ENCODE data around the gene DMD.

Gene DMD

DNA sequence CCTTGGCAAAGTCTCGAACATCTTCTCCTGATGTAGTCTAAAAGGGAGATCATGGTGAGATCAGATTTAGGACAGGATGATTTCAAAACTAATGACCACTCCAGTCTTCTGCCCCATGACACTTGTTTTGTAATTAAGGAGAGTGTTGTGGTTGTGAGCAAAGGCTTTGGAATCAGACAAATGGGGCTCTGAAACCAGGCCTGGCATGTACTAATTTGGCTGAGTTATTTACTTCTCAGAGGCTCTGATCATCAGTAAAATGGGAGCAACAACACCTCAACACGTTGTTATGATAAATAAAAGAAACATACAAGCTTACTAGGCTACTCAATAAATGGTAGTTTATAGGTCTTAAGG is 2032.6 kb downstream of the DMD start:
- no peak overlapping the region for H2AFZ ChIP-seq (ENCODE audit: low read depth, low read length)
- H3K4me3 ChIP-seq (ENCODE audit: low read depth in 1 of 2, low read length in 2 of 2): no peak overlapping the region
- H3K9me3 ChIP-seq (ENCODE audit: insufficient read depth, low read length, severe bottlenecking): no peaks in the 10 kb centered on the region
- H3K27ac ChIP-seq (ENCODE audit: low read length): no peak overlapping the region
- no peak for ATAC-seq (ENCODE audit: insufficient read depth, low read depth)
- no peak overlapping the region for H3K9ac ChIP-seq (ENCODE audit: low read depth, low read length)
- H4K20me1 ChIP-seq (ENCODE audit: insufficient read depth, low read length): no peaks in the 10 kb centered on the region
- H3K36me3 ChIP-seq (ENCODE audit: insufficient read depth, low read length): no peaks in the 10 kb centered on the region
- no peaks in the 10 kb centered on the region for H3K4me1 ChIP-seq (ENCODE audit: insufficient read depth, low read length)
- DNase-seq: no peak
- H3K79me2 ChIP-seq (ENCODE audit: insufficient read depth, low read length): no peaks in the 10 kb centered on the region
- no peak overlapping the region for H3K4me2 ChIP-seq (ENCODE audit: insufficient read depth, low read length)
- TF ChIP-seq EZH2 (IDR thresholded peaks at IDR 0.05; ENCODE audit: borderline replicate concordance, low read depth, low read length, severe bottlenecking): no peak
- TF ChIP-seq, protein P1, sequence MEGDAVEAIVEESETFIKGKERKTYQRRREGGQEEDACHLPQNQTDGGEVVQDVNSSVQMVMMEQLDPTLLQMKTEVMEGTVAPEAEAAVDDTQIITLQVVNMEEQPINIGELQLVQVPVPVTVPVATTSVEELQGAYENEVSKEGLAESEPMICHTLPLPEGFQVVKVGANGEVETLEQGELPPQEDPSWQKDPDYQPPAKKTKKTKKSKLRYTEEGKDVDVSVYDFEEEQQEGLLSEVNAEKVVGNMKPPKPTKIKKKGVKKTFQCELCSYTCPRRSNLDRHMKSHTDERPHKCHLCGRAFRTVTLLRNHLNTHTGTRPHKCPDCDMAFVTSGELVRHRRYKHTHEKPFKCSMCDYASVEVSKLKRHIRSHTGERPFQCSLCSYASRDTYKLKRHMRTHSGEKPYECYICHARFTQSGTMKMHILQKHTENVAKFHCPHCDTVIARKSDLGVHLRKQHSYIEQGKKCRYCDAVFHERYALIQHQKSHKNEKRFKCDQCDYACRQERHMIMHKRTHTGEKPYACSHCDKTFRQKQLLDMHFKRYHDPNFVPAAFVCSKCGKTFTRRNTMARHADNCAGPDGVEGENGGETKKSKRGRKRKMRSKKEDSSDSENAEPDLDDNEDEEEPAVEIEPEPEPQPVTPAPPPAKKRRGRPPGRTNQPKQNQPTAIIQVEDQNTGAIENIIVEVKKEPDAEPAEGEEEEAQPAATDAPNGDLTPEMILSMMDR (IDR thresholded peaks at IDR 0.05; ENCODE audit: borderline replicate concordance, extremely low read depth, low read length, poor library complexity, severe bottlenecking): no peak
- H3K27me3 ChIP-seq (ENCODE audit: insufficient read depth, low read length, poor library complexity): no peaks in the 10 kb centered on the region

GRCh38 chrX:31178064-31178768 is 2033.1 kb downstream of the DMD start:
- DNase-seq: no peak
- no peak overlapping the region for H3K4me2 ChIP-seq (ENCODE audit: insufficient read depth, low read length)

GRCh38 chrX:31170792-31171191 is 2040.6 kb downstream of the DMD start:
- no peaks in the 10 kb centered on the region for H3K79me2 ChIP-seq (ENCODE audit: insufficient read depth, low read length)
- no peak overlapping the region for H3K4me3 ChIP-seq (ENCODE audit: low read depth in 1 of 2, low read length in 2 of 2)
- DNase-seq (no peak), ATAC-seq (ENCODE audit: insufficient read depth, low read depth) (no peak)
- no peak overlapping the region for H2AFZ ChIP-seq (ENCODE audit: low read depth, low read length)
- H3K9ac ChIP-seq (ENCODE audit: low read depth, low read length): no peak overlapping the region
- H3K9me3 ChIP-seq (ENCODE audit: insufficient read depth, low read length, severe bottlenecking): no peaks in the 10 kb centered on the region
- no peaks in the 10 kb centered on the region for H3K27me3 ChIP-seq (ENCODE audit: insufficient read depth, low read length, poor library complexity)
- TF ChIP-seq EZH2 (IDR thresholded peaks at IDR 0.05; ENCODE audit: borderline replicate concordance, low read depth, low read length, severe bottlenecking): no peak
- TF ChIP-seq, protein P1 (IDR thresholded peaks at IDR 0.05; ENCODE audit: borderline replicate concordance, extremely low read depth, low read length, poor library complexity, severe bottlenecking): no peak
- no peak overlapping the region for H3K27ac ChIP-seq (ENCODE audit: low read length)
- no peaks in the 10 kb centered on the region for H3K4me1 ChIP-seq (ENCODE audit: insufficient read depth, low read length)
- no peaks in the 10 kb centered on the region for H4K20me1 ChIP-seq (ENCODE audit: insufficient read depth, low read length)
- no peaks in the 10 kb centered on the region for H3K36me3 ChIP-seq (ENCODE audit: insufficient read depth, low read length)
- H3K4me2 ChIP-seq (ENCODE audit: insufficient read depth, low read length): no peak overlapping the region

More at GRCh38 chrX:31178064-31178768, 2033.1 kb downstream of the DMD start:
- no peak for ATAC-seq (ENCODE audit: insufficient read depth, low read depth)
- no peaks in the 10 kb centered on the region for H3K36me3 ChIP-seq (ENCODE audit: insufficient read depth, low read length)
- H3K27me3 ChIP-seq (ENCODE audit: insufficient read depth, low read length, poor library complexity): no peaks in the 10 kb centered on the region
- H3K9ac ChIP-seq (ENCODE audit: low read depth, low read length): no peak overlapping the region
- H4K20me1 ChIP-seq (ENCODE audit: insufficient read depth, low read length): no peaks in the 10 kb centered on the region
- no peak overlapping the region for H3K4me3 ChIP-seq (ENCODE audit: low read depth in 1 of 2, low read length in 2 of 2)
- H3K79me2 ChIP-seq (ENCODE audit: insufficient read depth, low read length): no peaks in the 10 kb centered on the region
- TF ChIP-seq, protein P1 (IDR thresholded peaks at IDR 0.05; ENCODE audit: borderline replicate concordance, extremely low read depth, low read length, poor library complexity, severe bottlenecking): no peak
- TF ChIP-seq EZH2 (IDR thresholded peaks at IDR 0.05; ENCODE audit: borderline replicate concordance, low read depth, low read length, severe bottlenecking): no peak
- no peaks in the 10 kb centered on the region for H3K4me1 ChIP-seq (ENCODE audit: insufficient read depth, low read length)
- H3K27ac ChIP-seq (ENCODE audit: low read length): no peak overlapping the region
- no peak overlapping the region for H2AFZ ChIP-seq (ENCODE audit: low read depth, low read length)
- no peaks in the 10 kb centered on the region for H3K9me3 ChIP-seq (ENCODE audit: insufficient read depth, low read length, severe bottlenecking)

Data from DND-41 (cell line).